ENCODE data around the gene ERCC2. TPM values are rescaled to one million over a fixed set of nuclear protein-coding genes. Genes with fewer than 3 reads are reported as not detected.
"Not testable (repeated sequence)": the region's sequence is repeated elsewhere in the genome, so short reads cannot be mapped to it uniquely, and the experiment has no call there.

Gene ERCC2
- total RNA-seq, 1 experiment from 2014 or later, result 27.8 TPM

DNA sequence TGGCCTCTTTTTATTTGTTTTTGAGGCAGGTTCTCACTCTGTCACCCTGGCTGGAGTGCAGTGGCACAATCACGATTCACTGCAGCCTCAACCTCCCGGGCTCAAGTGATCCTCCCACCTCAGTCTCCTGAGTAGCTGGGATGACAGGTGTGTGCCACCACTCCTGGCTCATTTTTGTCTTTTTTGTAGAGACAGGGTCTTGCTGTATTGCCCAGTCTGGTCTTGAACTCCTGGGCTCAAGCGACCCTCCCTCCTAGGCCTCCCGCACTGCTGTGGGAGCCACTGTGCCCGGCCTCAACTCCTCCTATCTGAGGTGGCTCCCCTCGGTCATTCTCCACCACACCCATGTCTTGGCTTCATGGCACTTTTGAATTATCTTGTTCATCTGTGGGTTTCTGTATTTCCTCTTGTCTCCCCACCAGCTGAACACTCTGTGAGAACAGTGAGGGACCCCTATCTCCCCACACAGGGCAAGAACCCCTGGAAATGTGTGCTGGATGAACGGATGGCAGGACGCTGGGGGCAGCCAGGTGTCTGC lies 55.6 kb downstream of the ERCC2 start:
- intact Hi-C loops (cut with micrococcal nuclease), result no loop called here
- H3K27me3 Mint-ChIP-seq (ENCODE audit: insufficient read depth, unreplicated experiment), result peaks cover 45% of the 10 kb centered on the region

DNA sequence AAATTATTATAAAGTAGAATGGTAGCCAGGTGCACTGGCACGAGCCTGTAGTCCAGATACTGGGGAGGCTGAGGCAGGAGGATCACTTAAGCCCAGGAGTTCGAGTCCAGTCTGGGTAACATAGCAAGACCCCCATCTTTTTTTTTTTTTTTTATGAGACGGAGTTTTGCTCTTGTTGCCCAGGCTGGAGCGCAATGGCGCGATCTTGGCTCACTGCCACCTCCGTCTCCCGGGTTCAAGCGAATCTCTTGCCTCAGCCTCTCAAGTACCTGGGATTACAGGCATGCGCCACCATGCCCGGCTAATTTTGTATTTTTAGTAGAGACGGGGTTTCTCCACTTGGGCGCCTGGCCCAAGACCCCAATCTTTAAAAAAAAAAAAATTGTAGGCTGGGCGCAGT lies 58.1 kb downstream of the ERCC2 start:
- DNase-seq (ENCODE audit: unreplicated experiment); CTCF ChIA-PET; H3K9me3 Mint-ChIP-seq (ENCODE audit: unreplicated experiment); H3K36me3 Mint-ChIP-seq (ENCODE audit: insufficient read depth, unreplicated experiment); intact Hi-C loops (cut with micrococcal nuclease); H3K4me1 Mint-ChIP-seq (ENCODE audit: insufficient read depth, unreplicated experiment); POLR2A ChIA-PET; H3K4me3 Mint-ChIP-seq (ENCODE audit: unreplicated experiment); BruUV-seq (replicated peaks); H3K27ac Mint-ChIP-seq (ENCODE audit: low read depth, unreplicated experiment): not testable (repeated sequence)
- peaks cover 32% of the 10 kb centered on the region for H3K27me3 Mint-ChIP-seq (ENCODE audit: insufficient read depth, unreplicated experiment)

More for the DNA sequence above, 55.6 kb downstream of the ERCC2 start:
- Mint-ChIP-seq H3K4me1 (ENCODE audit: insufficient read depth, unreplicated experiment) (no peaks in the 10 kb centered on the region), H3K27ac (ENCODE audit: low read depth, unreplicated experiment) (no peak overlapping the region), H3K9me3 (ENCODE audit: unreplicated experiment) (no peaks in the 10 kb centered on the region), H3K4me3 (ENCODE audit: unreplicated experiment) (no peak overlapping the region), H3K36me3 (ENCODE audit: insufficient read depth, unreplicated experiment) (no peaks in the 10 kb centered on the region)
- TF ChIP-seq, protein P1, sequence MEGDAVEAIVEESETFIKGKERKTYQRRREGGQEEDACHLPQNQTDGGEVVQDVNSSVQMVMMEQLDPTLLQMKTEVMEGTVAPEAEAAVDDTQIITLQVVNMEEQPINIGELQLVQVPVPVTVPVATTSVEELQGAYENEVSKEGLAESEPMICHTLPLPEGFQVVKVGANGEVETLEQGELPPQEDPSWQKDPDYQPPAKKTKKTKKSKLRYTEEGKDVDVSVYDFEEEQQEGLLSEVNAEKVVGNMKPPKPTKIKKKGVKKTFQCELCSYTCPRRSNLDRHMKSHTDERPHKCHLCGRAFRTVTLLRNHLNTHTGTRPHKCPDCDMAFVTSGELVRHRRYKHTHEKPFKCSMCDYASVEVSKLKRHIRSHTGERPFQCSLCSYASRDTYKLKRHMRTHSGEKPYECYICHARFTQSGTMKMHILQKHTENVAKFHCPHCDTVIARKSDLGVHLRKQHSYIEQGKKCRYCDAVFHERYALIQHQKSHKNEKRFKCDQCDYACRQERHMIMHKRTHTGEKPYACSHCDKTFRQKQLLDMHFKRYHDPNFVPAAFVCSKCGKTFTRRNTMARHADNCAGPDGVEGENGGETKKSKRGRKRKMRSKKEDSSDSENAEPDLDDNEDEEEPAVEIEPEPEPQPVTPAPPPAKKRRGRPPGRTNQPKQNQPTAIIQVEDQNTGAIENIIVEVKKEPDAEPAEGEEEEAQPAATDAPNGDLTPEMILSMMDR (IDR thresholded peaks at IDR 0.05; ENCODE audit: unreplicated experiment), result no peak
- ChIA-PET POLR2A (no interaction called here), CTCF (interaction anchor here (0.7 kb wide), 1 partner anchor 285 kb away, joined by 3 read pairs; no protein-coding TSS in a partner anchor)
- no peak for DNase-seq (ENCODE audit: unreplicated experiment)
- BruUV-seq (replicated peaks), result no TSS peak

DNA sequence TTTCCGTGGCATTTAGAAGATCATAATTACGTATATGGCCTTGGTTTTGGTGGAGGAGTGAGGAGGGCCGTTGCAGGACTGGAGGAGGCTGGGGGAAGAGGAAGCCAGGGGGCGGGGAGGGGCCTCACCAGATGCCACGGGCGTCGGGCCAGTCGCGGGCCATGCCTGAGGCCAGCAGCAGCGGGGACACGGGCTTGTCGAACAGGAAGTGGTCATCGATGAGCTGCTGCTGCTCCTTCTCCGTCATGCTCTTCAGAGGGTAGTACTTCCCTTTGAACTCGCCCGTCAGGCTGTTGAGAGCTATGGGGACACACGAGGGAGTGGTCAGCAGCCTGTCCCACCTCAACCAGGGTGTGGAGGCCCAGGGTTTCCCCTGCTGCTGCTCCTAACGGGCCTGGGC lies 58.8 kb downstream of the ERCC2 start:
- BruUV-seq (replicated peaks), result no TSS peak
- H3K36me3 Mint-ChIP-seq (ENCODE audit: insufficient read depth, unreplicated experiment), result no peaks in the 10 kb centered on the region
- POLR2A ChIA-PET, result no interaction called here
- no peak for DNase-seq (ENCODE audit: unreplicated experiment)
- intact Hi-C loops (cut with micrococcal nuclease), result no loop called here
- H3K4me1 Mint-ChIP-seq (ENCODE audit: insufficient read depth, unreplicated experiment), result no peaks in the 10 kb centered on the region
- TF ChIP-seq, protein P1 (IDR thresholded peaks at IDR 0.05; ENCODE audit: unreplicated experiment), result no peak
- H3K27me3 Mint-ChIP-seq (ENCODE audit: insufficient read depth, unreplicated experiment), result peaks cover 26% of the 10 kb centered on the region
- no peaks in the 10 kb centered on the region for H3K9me3 Mint-ChIP-seq (ENCODE audit: unreplicated experiment)
- no peak overlapping the region for H3K4me3 Mint-ChIP-seq (ENCODE audit: unreplicated experiment)
- H3K27ac Mint-ChIP-seq (ENCODE audit: low read depth, unreplicated experiment), result no peak overlapping the region
- CTCF ChIA-PET, result interaction anchor here (0.6 kb wide), 1 partner anchor 231 kb away, joined by 3 read pairs; no protein-coding TSS in a partner anchor

DNA sequence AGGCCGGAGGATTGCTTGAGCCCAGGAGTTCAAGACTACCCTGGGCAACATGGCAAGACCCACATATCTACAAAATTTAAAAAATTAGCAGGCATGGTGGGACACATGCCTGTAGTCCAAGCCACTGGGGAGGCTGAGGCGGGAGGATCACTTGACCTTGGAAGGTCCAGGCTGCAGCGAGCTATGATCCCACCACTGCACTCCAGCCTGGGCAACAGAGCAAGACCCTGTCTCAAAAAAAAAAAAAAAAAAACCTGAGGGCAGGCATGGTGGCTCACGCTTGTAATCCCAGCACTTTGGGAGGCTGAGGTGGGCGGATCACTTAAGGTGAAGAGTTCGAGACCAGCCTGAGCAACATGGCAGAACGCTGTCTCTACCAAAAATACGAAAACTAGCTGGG lies 61.1 kb downstream of the ERCC2 start:
- intact Hi-C loops (cut with micrococcal nuclease); BruUV-seq (replicated peaks); DNase-seq (ENCODE audit: unreplicated experiment); H3K4me3 Mint-ChIP-seq (ENCODE audit: unreplicated experiment); H3K36me3 Mint-ChIP-seq (ENCODE audit: insufficient read depth, unreplicated experiment); H3K9me3 Mint-ChIP-seq (ENCODE audit: unreplicated experiment); H3K27me3 Mint-ChIP-seq (ENCODE audit: insufficient read depth, unreplicated experiment); H3K27ac Mint-ChIP-seq (ENCODE audit: low read depth, unreplicated experiment): not testable (repeated sequence)
- POLR2A ChIA-PET, result interaction anchor here (1.2 kb wide), 1 partner anchor 18 kb away, joined by 5 read pairs; no protein-coding TSS in a partner anchor
- CTCF ChIA-PET, result interaction anchor here (0.6 kb wide), 1 partner anchor 49 kb away, joined by 3 read pairs; no protein-coding TSS in a partner anchor
- peaks cover 12% of the 10 kb centered on the region for H3K4me1 Mint-ChIP-seq (ENCODE audit: insufficient read depth, unreplicated experiment)

DNA sequence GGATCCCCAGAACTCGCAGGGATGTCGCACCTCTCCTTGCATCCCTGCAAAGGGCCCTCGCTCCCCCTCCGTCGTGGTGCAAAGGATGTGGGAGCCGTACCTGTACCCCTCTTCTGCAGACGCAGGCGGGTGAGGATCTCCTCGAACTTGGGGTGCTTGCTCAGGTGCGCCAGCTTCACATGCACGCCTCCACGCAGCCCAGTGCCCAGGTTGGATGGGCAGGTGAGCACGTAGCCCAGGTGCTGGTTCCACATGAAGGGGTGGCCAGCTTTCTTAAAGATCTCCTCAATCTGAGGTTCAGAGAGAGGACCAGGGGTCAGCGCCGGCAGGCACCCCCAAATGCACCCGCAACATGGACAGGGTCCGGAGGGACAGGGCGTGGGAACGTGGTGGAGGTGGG lies 63.0 kb downstream of the ERCC2 start:
- TF ChIP-seq, protein P1 (IDR thresholded peaks at IDR 0.05; ENCODE audit: unreplicated experiment), result no peak
- Mint-ChIP-seq H3K4me1 (ENCODE audit: insufficient read depth, unreplicated experiment) (peaks cover 12% of the 10 kb centered on the region), H3K27ac (ENCODE audit: low read depth, unreplicated experiment) (no peak overlapping the region), H3K36me3 (ENCODE audit: insufficient read depth, unreplicated experiment) (peaks cover 9% of the 10 kb centered on the region), H3K4me3 (ENCODE audit: unreplicated experiment) (no peak overlapping the region), H3K9me3 (ENCODE audit: unreplicated experiment) (no peaks in the 10 kb centered on the region), H3K27me3 (ENCODE audit: insufficient read depth, unreplicated experiment) (no peaks in the 10 kb centered on the region)
- ChIA-PET POLR2A (interaction anchor here (0.6 to 0.7 kb wide), 2 partner anchors 41 to 1002 kb away, joined by 3 read pairs; no protein-coding TSS in a partner anchor), CTCF (no interaction called here)
- DNase-seq (ENCODE audit: unreplicated experiment), result no peak
- intact Hi-C loops (cut with micrococcal nuclease), result no loop called here
- no TSS peak for BruUV-seq (replicated peaks)

Data from MCF 10A (cell line).